Middle frontal gyrus (tissue), 1 donor: Measurements from ENCODE around the gene ZNF514.
"Not testable (repeated sequence)": the region's sequence is repeated elsewhere in the genome, so short reads cannot be mapped to it uniquely, and the experiment has no call there.

ENCODE experiments used
- DNase-seq: peaks from one replicate; pipeline ENCODE4 v3.0.0-alpha.2; 2015; ENCODE audit warnings: low spot score; ENCODE audit errors: extremely low spot score

Gene ZNF514

DNA sequence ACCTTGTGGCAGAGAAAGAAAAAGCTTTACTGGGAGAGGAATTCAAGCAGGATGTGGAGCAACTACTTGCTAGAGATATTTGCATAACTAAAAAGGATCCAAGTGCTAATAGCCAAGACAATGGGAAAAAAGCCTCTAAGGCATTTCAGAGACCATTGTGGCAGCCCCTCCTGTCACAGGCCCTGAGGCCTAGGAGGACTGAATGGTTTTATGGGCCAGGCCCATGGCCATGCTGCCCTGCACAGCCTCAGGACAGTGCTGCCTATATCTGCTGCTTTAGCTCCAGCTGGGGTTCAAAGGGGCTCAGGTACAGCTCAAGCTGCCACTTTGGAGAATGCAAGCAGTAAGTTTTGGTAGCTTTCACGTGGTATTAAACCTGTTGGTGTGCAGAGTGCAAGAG lies 20.9 kb downstream of the ZNF514 start:
- no peak for DNase-seq

DNA sequence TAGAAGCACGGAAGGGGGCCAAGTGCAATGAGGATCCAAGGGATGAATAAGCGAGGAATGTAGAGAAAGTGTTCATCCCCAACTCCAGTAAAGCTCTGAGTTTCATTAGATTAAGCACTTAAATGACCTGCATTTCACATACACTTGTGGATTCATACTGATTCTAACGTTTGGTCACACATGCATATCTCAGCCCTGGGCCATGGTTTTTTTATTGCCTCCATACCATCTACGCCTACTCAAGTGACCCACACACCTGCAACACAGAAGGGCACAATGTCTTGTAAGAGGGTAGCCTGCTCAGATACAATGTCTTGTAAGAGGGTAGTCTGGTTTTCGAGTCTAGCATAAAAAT lies 37.5 kb downstream of the ZNF514 start:
- DNase-seq, result no peak

DNA sequence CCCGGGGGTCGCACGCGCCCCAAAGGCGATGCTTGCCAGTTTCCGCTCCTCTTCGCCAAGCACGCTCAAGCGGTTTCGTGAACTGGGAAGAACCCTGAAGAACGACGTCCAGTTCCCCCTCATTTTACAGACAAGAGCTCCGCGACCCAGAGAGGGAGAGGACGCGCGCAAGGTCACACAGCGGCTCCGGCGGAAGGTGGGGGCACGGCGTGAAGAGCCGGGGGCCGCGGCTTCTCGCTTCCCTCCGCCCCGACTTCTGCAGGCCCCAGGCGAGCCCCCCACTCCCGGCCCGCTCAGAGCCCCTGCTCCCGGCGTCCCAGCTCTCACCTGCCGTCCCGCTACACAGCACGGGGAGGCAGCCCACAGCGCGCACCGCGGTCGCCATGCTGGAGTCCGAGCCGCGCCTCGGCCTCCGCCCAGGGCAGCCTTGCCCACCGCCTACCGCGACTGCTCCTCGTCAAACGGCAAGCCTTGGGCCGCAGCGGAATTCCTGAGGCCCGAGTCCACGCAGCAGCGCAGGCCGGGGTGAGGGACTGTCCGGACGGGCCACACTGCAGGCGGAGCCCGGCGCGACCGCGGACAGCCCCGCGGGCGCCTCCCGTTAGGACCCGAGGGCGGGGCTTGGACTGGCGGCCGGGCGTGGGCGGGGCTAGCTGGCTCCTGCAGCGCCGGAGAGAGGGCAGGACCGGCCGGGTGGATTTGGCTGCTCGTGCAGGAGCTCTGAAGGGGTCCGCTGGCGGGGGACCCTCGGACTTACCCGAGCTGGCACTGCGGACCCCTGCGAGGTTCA lies 38.0 kb downstream of the ZNF514 start, which contains the start of gene MRPS5:
Gene MRPS5 (minus strand): TSS at position 402 of the 790 bp plus-strand sequence. CDS start 17 bp downstream, at position 385.
- DNase-seq, result peak; percentile 65

DNA sequence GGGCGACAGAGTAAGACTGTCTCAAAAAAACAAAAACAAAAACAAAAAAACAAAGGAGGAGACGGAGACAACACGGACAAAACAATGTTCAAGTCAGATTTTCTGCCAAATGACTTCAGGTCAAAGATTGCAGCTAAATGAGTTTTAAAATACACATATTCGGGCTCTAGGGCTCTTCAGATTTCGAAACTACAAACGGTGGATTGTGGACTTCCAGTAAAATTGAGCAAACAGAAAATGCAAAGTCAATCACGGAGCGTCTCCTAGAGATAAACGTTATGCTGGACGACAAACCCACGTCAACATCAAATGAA lies 38.6 kb downstream of the ZNF514 start:
- no peak for DNase-seq

DNA sequence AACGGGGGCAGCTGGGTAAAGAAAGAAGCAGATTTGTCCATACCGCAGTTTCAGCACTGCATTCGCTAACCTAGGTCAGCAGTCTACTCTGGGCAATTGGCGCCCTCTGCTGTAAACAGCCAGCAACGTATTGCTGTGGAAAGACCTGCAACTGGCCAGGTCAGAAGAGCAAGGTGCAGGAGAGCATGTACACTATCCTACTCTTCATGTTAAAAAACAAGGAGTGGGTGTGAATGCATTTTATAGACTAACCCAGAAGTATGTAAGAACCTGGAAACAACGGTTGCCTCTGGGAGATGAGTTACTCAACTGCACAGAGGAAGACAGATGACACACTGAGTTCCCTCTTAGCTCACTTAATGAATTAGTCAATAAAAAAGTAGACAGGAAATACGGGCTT lies 44.2 kb downstream of the ZNF514 start:
- DNase-seq, result no peak

DNA sequence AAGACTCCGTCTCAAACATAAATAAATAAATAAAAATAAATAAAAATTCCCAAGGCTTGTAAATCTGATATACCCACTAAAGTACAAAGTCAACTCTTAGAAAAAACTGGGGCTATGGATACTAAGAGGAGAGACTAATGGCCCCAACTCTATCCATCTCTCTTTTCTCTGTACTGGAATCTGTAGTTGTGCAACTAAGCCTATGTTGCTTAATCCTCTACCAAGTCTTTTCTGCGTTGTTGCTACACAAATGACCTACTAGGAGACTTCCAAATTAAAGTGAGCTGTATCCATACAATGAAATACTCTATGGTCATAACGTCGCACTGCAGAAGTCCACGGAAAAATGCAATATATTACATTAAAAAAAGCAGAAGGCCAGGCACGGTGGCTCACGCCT lies 46.2 kb downstream of the ZNF514 start:
- no peak for DNase-seq

DNA sequence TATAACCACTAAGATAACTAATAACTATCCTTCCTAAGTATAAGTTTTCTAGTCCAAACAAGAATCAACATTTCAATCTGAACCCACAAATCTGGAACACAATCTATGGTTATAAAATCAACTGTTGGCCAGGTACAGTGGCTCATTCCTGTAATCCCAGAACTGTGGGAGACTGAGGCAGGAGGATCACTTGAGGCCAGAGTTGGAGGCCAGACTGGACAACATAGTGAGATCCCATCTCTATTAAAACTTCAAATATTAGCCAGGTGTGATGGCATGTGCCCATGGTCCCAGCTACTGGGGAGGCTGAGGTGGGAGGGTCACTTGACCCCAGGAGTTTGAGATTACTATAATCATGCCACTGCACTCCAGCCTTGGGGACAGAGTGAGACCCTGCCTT lies 49.3 kb downstream of the ZNF514 start:
- no peak for DNase-seq

DNA sequence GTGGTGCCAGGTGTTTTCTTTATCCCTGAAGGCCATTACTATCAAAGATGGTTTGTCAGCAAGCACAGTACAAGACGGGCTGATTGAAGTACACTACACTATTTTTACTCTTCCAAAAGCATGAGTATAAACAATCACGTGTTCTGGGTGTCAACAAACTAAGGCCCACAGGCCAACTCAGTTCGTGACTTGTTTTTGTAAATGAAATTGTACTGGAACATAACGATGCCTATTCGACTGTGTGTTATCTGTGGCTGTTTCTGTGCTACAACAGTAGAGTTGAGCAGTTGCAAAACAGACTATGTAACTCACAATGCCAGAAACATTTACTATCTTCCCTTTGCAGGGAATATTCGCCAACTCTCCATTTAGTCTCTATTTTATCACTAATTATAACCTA lies 50.4 kb downstream of the ZNF514 start:
- no peak for DNase-seq

DNA sequence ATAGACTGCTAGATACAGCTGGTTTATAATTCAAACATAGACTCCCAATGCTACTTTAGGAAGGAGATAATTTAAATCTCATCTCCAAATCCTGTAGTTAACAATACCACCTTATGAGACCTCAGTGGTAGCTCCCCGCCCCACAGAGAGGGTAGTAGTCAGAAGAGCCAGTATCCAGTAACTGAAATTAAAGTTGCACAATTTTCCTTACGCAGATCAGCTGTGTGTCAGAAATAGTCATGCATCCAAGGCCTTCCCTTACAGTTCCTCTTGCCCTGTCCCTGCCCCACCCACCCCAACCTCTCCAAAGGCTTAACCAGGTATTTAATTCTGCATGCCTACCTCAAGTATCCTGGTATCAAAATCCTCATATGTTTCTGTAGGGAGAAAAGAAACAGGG lies 53.6 kb downstream of the ZNF514 start:
- DNase-seq, result no peak

DNA sequence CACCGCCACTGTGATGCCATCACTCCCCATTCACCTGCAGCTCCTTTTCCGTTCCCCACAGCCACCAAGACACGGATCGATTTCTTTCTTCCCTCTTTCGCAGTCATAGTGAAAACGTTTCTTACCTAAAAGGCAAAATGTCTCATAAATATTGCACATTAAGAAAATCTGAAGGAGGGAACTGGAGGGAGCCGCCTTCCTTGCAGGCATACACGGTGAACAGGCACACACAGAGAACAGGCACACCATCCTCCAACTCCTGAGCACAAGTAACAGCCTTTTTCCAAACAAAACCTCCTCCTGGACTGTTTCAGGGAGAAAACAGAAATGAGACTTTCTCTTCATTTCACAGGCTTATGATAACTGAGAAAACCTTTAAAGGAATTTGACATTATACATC lies 55.0 kb downstream of the ZNF514 start:
- DNase-seq, result no peak

DNA sequence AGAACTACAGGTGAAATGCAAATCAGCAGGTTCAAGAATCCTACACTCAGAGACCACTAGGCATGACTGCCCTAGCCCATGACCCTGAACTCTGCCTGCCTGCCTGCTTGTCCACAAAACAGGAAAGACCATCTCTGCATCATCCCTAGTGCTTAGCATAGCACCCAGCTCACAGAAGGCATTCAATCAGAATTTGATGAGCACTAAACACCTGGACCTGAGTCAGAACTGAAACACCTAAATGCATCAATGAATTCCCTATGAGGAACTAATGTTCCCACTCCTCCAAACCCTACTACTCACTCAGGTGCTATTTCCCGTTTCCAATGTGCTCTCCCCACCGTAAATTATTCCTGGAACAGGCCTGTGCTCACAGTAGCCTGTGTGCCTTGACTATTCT lies 59.7 kb downstream of the ZNF514 start:
- no peak for DNase-seq

DNA sequence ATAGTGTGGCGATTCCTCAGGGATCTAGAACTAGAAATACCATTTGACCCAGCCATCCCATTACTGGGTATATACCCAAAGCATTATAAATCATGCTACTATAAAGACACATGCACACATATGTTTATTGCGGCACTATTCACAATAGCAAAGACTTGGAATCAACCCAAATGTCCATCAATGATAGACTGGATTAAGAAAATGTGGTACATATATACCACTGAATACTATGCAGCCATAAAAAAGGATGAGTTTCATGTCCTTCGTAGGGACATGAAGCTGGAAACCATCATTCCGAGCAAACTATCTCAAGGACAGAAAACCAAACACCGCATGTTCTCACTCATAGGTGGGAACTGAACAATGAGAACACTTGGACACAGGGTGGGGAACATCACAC lies 61.4 kb downstream of the ZNF514 start:
- DNase-seq, result not testable (repeated sequence)
